Uterus (tissue), 4 donors: ENCODE data around the gene UACA. TPM values are rescaled to one million over a fixed set of nuclear protein-coding genes. Genes with fewer than 3 reads are reported as not detected.

ENCODE experiments used
- DNase-seq, 2 donors: peaks; one replicate each; pipeline ENCODE4 v3.0.0-alpha.2; 2019 to 2020
- H3K27ac ChIP-seq, 2 donors: fragments of 200-600 bp; sonication (generic); 1 replicate in 1 of 2; 2 replicates in 1 of 2; pipeline ENCODE4 v1.5.1; 2016 to 2018
- H3K27me3 ChIP-seq, 2 donors: fragments of 200-600 bp; sonication (generic); one replicate each; pipeline ENCODE4 v1.5.1; 2018 to 2019; ENCODE audit warnings: control low read depth in 1 of 2
- H3K36me3 ChIP-seq, 2 donors: fragments of 200-600 bp; sonication (generic); one replicate each; pipeline ENCODE4 v1.5.1; 2019; ENCODE audit warnings: control low read depth in 1 of 2
- H3K4me1 ChIP-seq, 2 donors: fragments of 200-600 bp; sonication (generic); one replicate each; pipeline ENCODE4 v1.5.1; 2018 to 2019; ENCODE audit warnings: control low read depth in 1 of 2
- H3K4me3 ChIP-seq, 2 donors: fragments of 200-600 bp; sonication (generic); 1 replicate in 1 of 2; 2 replicates in 1 of 2; pipeline ENCODE4 v1.5.1; 2018 to 2019; ENCODE audit warnings: mild to moderate bottlenecking in 1 of 2
- H3K9me3 ChIP-seq, 2 donors: fragments of 200-600 bp; sonication (generic); one replicate each; pipeline ENCODE4 v1.5.1; 2019; ENCODE audit warnings: control low read depth in 1 of 2
- CTCF ChIP-seq, 4 experiments: fragments of 200-600 bp in 2 of 4; fragments of 450-650 bp in 2 of 4; sonication (generic) in 2 of 4; IDR thresholded peaks; one replicate each; pipeline ENCODE4 v1.5.1; 2016 to 2019; ENCODE audit warnings: antibody characterized with exemption in 4 of 4, mild to moderate bottlenecking in 2 of 4, moderate library complexity in 1 of 4
- POLR2A ChIP-seq, 2 donors: fragments of 450-650 bp; IDR thresholded peaks; one replicate each; pipeline ENCODE4 v1.6.1; 2016; ENCODE audit warnings: antibody characterized with exemption in 2 of 2, mild to moderate bottlenecking in 1 of 2, moderate library complexity in 1 of 2
- intact Hi-C: fragments of 100-400 bp; cut with DNase I; formaldehyde crosslinking; loops from one replicate; pipeline ENCODE4 v1.15.1; 2023; ENCODE audit warnings: low total_unique reads
- total RNA-seq, 4 donors: library from RNA; depleted of rRNA in 3 of 4; stranded (reverse); fragments of >200 nt in 3 of 4; gene quantifications; one replicate each; pipeline versions ENCODE4 v1.1.0 to v1.2.4, GENCODE V29; 2014 to 2023
- donor health status: DM: yes; HTN: yes; CAD: no.

UACA gene
- total RNA-seq, 4 donors from 2014 or later, result 20.9 to 147 (median 60.6) TPM

DNA sequence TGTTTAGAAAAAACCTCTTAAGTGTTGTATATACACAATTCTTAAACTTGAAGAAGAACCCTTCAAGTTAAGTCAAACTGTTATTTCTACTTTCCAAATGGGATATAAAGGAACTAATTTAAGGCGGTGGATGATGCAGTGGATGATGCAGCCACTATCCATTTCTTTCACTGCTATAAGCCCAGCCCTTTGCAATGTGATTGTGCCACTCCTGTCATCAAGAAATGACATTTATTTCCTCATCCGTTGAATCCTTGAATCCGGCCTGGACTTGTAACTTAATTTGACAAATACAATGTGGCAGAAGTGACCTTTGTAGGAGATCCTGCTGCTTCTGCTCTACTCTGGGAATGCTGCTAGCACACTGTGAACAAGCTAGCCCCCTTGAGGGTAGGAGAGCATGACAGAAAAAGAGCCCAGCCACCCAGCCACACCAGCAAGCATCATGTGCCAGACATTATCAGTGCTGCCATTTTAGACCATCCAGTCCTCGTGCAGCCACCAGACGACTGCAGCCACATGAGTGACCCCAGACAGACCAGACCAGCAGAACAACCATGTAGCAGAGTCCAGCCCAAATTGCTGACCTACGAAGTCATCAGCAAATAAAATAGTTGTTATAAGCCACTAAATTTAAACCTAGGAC, 47.4 kb downstream of the UACA start:
- no peak for TF ChIP-seq POLR2A (IDR thresholded peaks at IDR 0.05)
- no peak for TF ChIP-seq CTCF (IDR thresholded peaks at IDR 0.05)
- intact Hi-C loops, result no loop called here
- H3K4me1 ChIP-seq, result no peaks in the 10 kb centered on the region
- no peak for DNase-seq
- no peaks in the 10 kb centered on the region for H3K27me3 ChIP-seq
- H3K27ac ChIP-seq, result peak overlapping the region in 1 of 2 donors; percentile 11
- no peaks in the 10 kb centered on the region for H3K36me3 ChIP-seq
- no peaks in the 10 kb centered on the region for H3K9me3 ChIP-seq
- H3K4me3 ChIP-seq, result no peak overlapping the region

GRCh38 chr15:70714565-70714964, 48.8 kb downstream of the UACA start:
- no peaks in the 10 kb centered on the region for H3K36me3 ChIP-seq
- H3K9me3 ChIP-seq, result no peaks in the 10 kb centered on the region
- DNase-seq, result no peak
- intact Hi-C loops, result no loop called here
- peak overlapping the region; percentile 34 to 51 for H3K27ac ChIP-seq
- no peak overlapping the region for H3K4me3 ChIP-seq
- H3K4me1 ChIP-seq, result no peaks in the 10 kb centered on the region
- H3K27me3 ChIP-seq, result no peaks in the 10 kb centered on the region
- TF ChIP-seq POLR2A (IDR thresholded peaks at IDR 0.05) (no peak), CTCF (IDR thresholded peaks at IDR 0.05) (no peak)

GRCh38 chr15:70714015-70714414, 49.3 kb downstream of the UACA start:
- no peak for TF ChIP-seq POLR2A (IDR thresholded peaks at IDR 0.05)
- TF ChIP-seq CTCF (IDR thresholded peaks at IDR 0.05), result no peak
- Histone ChIP-seq H3K4me1 (no peaks in the 10 kb centered on the region), H3K27ac (peak overlapping the region; percentile 34 to 51), H3K9me3 (no peaks in the 10 kb centered on the region), H3K36me3 (no peaks in the 10 kb centered on the region), H3K27me3 (no peaks in the 10 kb centered on the region), H3K4me3 (no peak overlapping the region)
- no peak for DNase-seq
- intact Hi-C loops, result no loop called here

- DNase-seq, result no peak
- Histone ChIP-seq H3K27ac (peak overlapping the region in 1 of 2 donors; percentile 51), H3K27me3 (no peaks in the 10 kb centered on the region), H3K36me3 (no peaks in the 10 kb centered on the region), H3K4me3 (no peak overlapping the region), H3K9me3 (no peaks in the 10 kb centered on the region), H3K4me1 (no peaks in the 10 kb centered on the region)
- intact Hi-C loops, result no loop called here
- TF ChIP-seq POLR2A (IDR thresholded peaks at IDR 0.05) (no peak), CTCF (IDR thresholded peaks at IDR 0.05) (no peak)
Observed at GRCh38 chr15:70712271-70712670, 51.1 kb downstream of the UACA start.

DNA sequence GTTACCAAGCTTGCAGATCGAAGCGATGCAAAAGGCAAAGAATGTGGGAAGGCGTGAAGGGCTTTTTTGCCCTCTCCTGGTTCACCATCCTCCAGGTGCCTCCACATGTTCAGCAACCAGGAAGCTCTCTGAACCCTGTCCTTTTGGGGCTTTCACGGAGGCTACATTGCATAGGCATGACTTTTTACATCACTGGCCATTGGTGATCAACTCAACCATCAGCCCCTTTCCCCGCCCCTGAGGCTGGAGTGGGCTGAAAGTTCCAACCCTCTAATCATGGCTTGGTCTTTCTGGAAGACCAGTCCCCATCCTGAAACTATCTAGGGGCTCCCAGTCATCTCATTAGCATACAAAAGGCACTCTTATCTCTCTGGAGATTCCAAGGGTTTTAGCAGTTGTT, 52.6 kb downstream of the UACA start:
- Histone ChIP-seq H3K4me1 (no peaks in the 10 kb centered on the region), H3K9me3 (no peaks in the 10 kb centered on the region), H3K36me3 (no peaks in the 10 kb centered on the region), H3K27me3 (no peaks in the 10 kb centered on the region), H3K4me3 (no peak overlapping the region), H3K27ac (no peak overlapping the region)
- intact Hi-C loops, result no loop called here
- DNase-seq, result no peak
- TF ChIP-seq POLR2A (IDR thresholded peaks at IDR 0.05) (no peak), CTCF (IDR thresholded peaks at IDR 0.05) (no peak)
